Measurements from ENCODE around the gene FAM43B.

DNA sequence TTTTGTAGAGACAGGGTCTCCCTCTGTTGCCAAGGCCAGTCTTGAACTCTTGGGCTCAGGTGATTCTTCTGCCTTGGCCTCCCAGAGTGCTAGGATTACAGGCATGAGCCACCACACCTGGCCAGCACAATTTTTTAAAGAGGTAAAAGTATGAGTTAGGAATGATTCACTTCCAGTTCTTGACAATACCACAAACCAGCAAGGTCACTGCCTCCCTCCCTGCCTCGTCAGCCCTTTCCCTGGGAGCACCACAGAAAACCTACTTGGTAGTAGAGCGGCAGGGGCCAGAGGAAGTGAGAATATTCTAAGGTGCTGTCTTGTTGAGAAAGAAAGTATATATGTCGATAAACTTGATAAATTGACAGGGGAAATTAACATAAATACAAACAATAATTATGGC, 25.7 kb downstream of the FAM43B start:
- TF ChIP-seq ZBTB49 (tag by site-specific recombination; IDR thresholded peaks at IDR 0.05; ENCODE audit: low read depth) (no peak), CTCF (tag by site-specific recombination; IDR thresholded peaks at IDR 0.05) (no peak), ZBTB6 (tag by site-specific recombination; IDR thresholded peaks at IDR 0.05) (no peak), ZNF639 (tag by site-specific recombination; IDR thresholded peaks at IDR 0.05) (no peak), REST (tag by site-specific recombination; IDR thresholded peaks at IDR 0.05) (no peak), ZNF76 (tag by site-specific recombination; IDR thresholded peaks at IDR 0.05; ENCODE audit: borderline replicate concordance, low read depth) (no peak), ZNF707 (tag by site-specific recombination; IDR thresholded peaks at IDR 0.05) (no peak), ZNF174 (tag by site-specific recombination; IDR thresholded peaks at IDR 0.05) (no peak), ZNF768 (tag by site-specific recombination; IDR thresholded peaks at IDR 0.05) (no peak)
